H9 (cell line): Measurements from ENCODE around the gene OPN5. TPM values are rescaled to one million over a fixed set of nuclear protein-coding genes. Genes with fewer than 3 reads are reported as not detected.

Experiments
- DNase-seq: peaks from one replicate; pipeline ENCODE4 v3.0.0-alpha.2; 2017
- H2AFZ ChIP-seq: one replicate; pipeline ENCODE4 v1.6.1; 2013; ENCODE audit warnings: mild to moderate bottlenecking, low read length, control low read depth, moderate library complexity
- H2AK5ac ChIP-seq: 2 replicates; pipeline ENCODE4 v1.6.1; 2013; ENCODE audit warnings: low read length, control low read depth, mixed read lengths; ENCODE audit not compliant: insufficient read length
- H2BK120ac ChIP-seq: one replicate; pipeline ENCODE4 v1.6.1; 2013; ENCODE audit warnings: low read depth, mild to moderate bottlenecking, low read length, control low read depth, inconsistent platforms; ENCODE audit not compliant: poor library complexity, severe bottlenecking
- H2BK12ac ChIP-seq: 2 replicates; pipeline ENCODE4 v1.6.1; 2013; ENCODE audit warnings: low read length, control low read depth, mixed read lengths, low read depth; ENCODE audit not compliant: insufficient read length
- H2BK15ac ChIP-seq: 2 replicates; pipeline ENCODE4 v1.6.1; 2013; ENCODE audit warnings: low read depth, low read length, control low read depth
- H2BK20ac ChIP-seq: one replicate; pipeline ENCODE4 v1.6.1; 2013; ENCODE audit warnings: low read depth, mild to moderate bottlenecking, low read length, control low read depth, inconsistent platforms; ENCODE audit not compliant: poor library complexity, severe bottlenecking
- H2BK5ac ChIP-seq: 2 replicates; pipeline ENCODE4 v1.6.1; 2013; ENCODE audit warnings: low read length, control low read depth, mixed read lengths; ENCODE audit not compliant: insufficient read length
- H3K14ac ChIP-seq: 2 replicates; pipeline ENCODE4 v1.6.1; 2013; ENCODE audit warnings: low read length, control low read depth; ENCODE audit not compliant: insufficient read depth
- H3K18ac ChIP-seq: 2 replicates; pipeline ENCODE4 v1.6.1; 2013; ENCODE audit warnings: low read depth, mild to moderate bottlenecking, mixed read lengths, low read length, control low read depth; ENCODE audit not compliant: insufficient read length
- H3K23ac ChIP-seq: 2 replicates; pipeline ENCODE4 v1.6.1; 2013; ENCODE audit warnings: low read length, control low read depth, mixed read lengths, low read depth; ENCODE audit not compliant: insufficient read length
- H3K23me2 ChIP-seq: 2 replicates; pipeline ENCODE4 v1.6.1; 2013; ENCODE audit warnings: low read depth, mild to moderate bottlenecking, mixed read lengths, low read length, control low read depth; ENCODE audit not compliant: insufficient read length, poor library complexity, severe bottlenecking
- H3K27ac ChIP-seq: 2 replicates; pipeline ENCODE4 v1.5.1; 2013; ENCODE audit warnings: low read length, control low read depth, mixed read lengths, low read depth; ENCODE audit not compliant: insufficient read length
- H3K27me3 ChIP-seq: 2 replicates; pipeline ENCODE4 v1.6.1; 2013; ENCODE audit warnings: low read length, control low read depth, inconsistent platforms; ENCODE audit not compliant: insufficient read depth
- H3K4ac ChIP-seq: 2 replicates; pipeline ENCODE4 v1.6.1; 2013; ENCODE audit warnings: low read depth, mild to moderate bottlenecking, control low read depth, inconsistent platforms, low read length, moderate library complexity
- H3K4me1 ChIP-seq: 2 replicates; pipeline ENCODE4 v1.6.1; 2013; ENCODE audit warnings: low read length, control low read depth, inconsistent platforms; ENCODE audit not compliant: insufficient read depth
- H3K4me2 ChIP-seq: 2 replicates; pipeline ENCODE4 v1.6.1; 2013; ENCODE audit warnings: low read length, control low read depth, mixed read lengths; ENCODE audit not compliant: insufficient read length, insufficient read depth
- H3K56ac ChIP-seq: 2 replicates; pipeline ENCODE4 v1.6.1; 2013; ENCODE audit warnings: low read depth, mild to moderate bottlenecking, mixed read lengths, low read length, control low read depth; ENCODE audit not compliant: insufficient read length
- H3K79me1 ChIP-seq: 2 replicates; pipeline ENCODE4 v1.6.1; 2013; ENCODE audit warnings: low read depth, mild to moderate bottlenecking, moderate library complexity, low read length, control low read depth, inconsistent platforms; ENCODE audit not compliant: insufficient read depth, poor library complexity, severe bottlenecking
- H3K79me2 ChIP-seq: 2 replicates; pipeline ENCODE4 v1.6.1; 2013; ENCODE audit warnings: low read length, control low read depth, inconsistent platforms; ENCODE audit not compliant: insufficient read depth
- H3K9ac ChIP-seq: 2 replicates; pipeline ENCODE4 v1.6.1; 2013; ENCODE audit warnings: low read length, control low read depth, mixed read lengths; ENCODE audit not compliant: insufficient read length; ENCODE audit errors: extremely low read depth
- H3K9me3 ChIP-seq: one replicate; pipeline ENCODE4 v1.6.1; 2013; ENCODE audit warnings: low read depth, low read length, inconsistent platforms; ENCODE audit not compliant: control insufficient read depth
- H3T11ph ChIP-seq: one replicate; pipeline ENCODE4 v1.6.1; 2013; ENCODE audit warnings: mild to moderate bottlenecking, low read length, control low read depth, inconsistent platforms
- H4K20me1 ChIP-seq: one replicate; pipeline ENCODE4 v1.6.1; 2013; ENCODE audit not compliant: control insufficient read depth, insufficient read length, insufficient read depth
- H4K5ac ChIP-seq: 2 replicates; pipeline ENCODE4 v1.6.1; 2013; ENCODE audit warnings: low read depth, mild to moderate bottlenecking, mixed read lengths, low read length, control low read depth; ENCODE audit not compliant: insufficient read length
- H4K8ac ChIP-seq: replicated peaks from 2 replicates; pipeline ENCODE4 v1.6.1; 2013; ENCODE audit warnings: low read length, control low read depth, mixed read lengths, low read depth; ENCODE audit not compliant: insufficient read length
- H4K91ac ChIP-seq: 2 replicates; pipeline ENCODE4 v1.6.1; 2013; ENCODE audit warnings: low read depth, mild to moderate bottlenecking, moderate library complexity, mixed read lengths, low read length, control low read depth; ENCODE audit not compliant: insufficient read length
- H3K27ac Mint-ChIP-seq, 3 experiments: 2 replicates in 2 of 3; 3 replicates in 1 of 3; pipeline ENCODE4 v1.8.0; 2020 to 2021; ENCODE audit warnings: mixed read lengths in 3 of 3, mild to moderate bottlenecking in 1 of 3, moderate library complexity in 1 of 3
- H3K27me3 Mint-ChIP-seq: 2 replicates; pipeline ENCODE4 v1.8.0; 2021; ENCODE audit warnings: low read depth, mild to moderate bottlenecking, moderate library complexity, mixed read lengths
- H3K36me3 Mint-ChIP-seq, 3 experiments: 2 replicates in 2 of 3; 3 replicates in 1 of 3; pipeline ENCODE4 v1.8.0; 2020 to 2021; ENCODE audit warnings: low read depth in 3 of 3, mixed read lengths in 3 of 3; ENCODE audit not compliant: insufficient read depth in 1 of 3
- H3K4me1 Mint-ChIP-seq, 2 experiments: 2 replicates each; pipeline ENCODE4 v1.8.0; 2020; ENCODE audit warnings: mixed read lengths in 2 of 2
- H3K4me3 Mint-ChIP-seq, 2 experiments: 2 replicates in 1 of 2; 3 replicates in 1 of 2; pipeline ENCODE4 v1.8.0; 2020 to 2021; ENCODE audit warnings: mild to moderate bottlenecking in 2 of 2, mixed read lengths in 2 of 2, moderate library complexity in 1 of 2
- H3K9me3 Mint-ChIP-seq, 2 experiments: 2 replicates in 1 of 2; 3 replicates in 1 of 2; pipeline ENCODE4 v1.8.0; 2020; ENCODE audit warnings: mild to moderate bottlenecking in 2 of 2, mixed read lengths in 2 of 2, moderate library complexity in 1 of 2
- CTCF ChIP-seq: fragments of 200-600 bp; sonication (generic); conservative IDR thresholded peaks from 3 replicates; pipeline ENCODE4 v1.8.0; 2021; ENCODE audit warnings: antibody characterized with exemption, mild to moderate bottlenecking
- WGBS: extraction: QIAGEN DNeasy Blood & Tissue Kit; methylation state at CpG from one replicate; pipeline ENCODE4 v1.1.7; 2013; ENCODE audit warnings: missing lambda C conversion rate, low lambda C conversion rate, mixed read lengths; ENCODE audit not compliant: insufficient read length; ENCODE audit errors: extremely low coverage; 5-methylcytosine and 5-hydroxymethylcytosine counted together
- total RNA-seq: library from RNA; stranded (reverse); gene quantifications from 2 replicates; pipeline ENCODE4 v1.2.1, GENCODE V29; 2021

Gene OPN5
- total RNA-seq, 1 experiment from 2014 or later = not detected

GRCh38 chr6:47785182-47785581, 3.4 kb downstream of the OPN5 start:
- Mint-ChIP-seq H3K4me1 (peaks cover 31 to 35% of the 10 kb centered on the region in 2 experiments), H3K36me3 (no peaks in the 10 kb centered on the region), H3K27me3 (peaks cover 51% of the 10 kb centered on the region), H3K9me3 (no peaks in the 10 kb centered on the region), H3K27ac (no peak overlapping the region), H3K4me3 (no peak overlapping the region)
- Histone ChIP-seq H3K18ac (no peak overlapping the region), H3K9me3 (no peaks in the 10 kb centered on the region), H3K27me3 (peaks cover 13% of the 10 kb centered on the region; the same call in 1 of the 2 replicates), H3K4me2 (no peak overlapping the region), H2AK5ac (no peak overlapping the region), H2BK120ac (no peak overlapping the region), H2BK15ac (no peak overlapping the region), H3K23me2 (no peaks in the 10 kb centered on the region), H2AFZ (no peak overlapping the region), H4K20me1 (no peaks in the 10 kb centered on the region), H4K8ac (no peak overlapping the region), H3T11ph (no peak overlapping the region), H4K91ac (no peak overlapping the region), H3K79me1 (no peaks in the 10 kb centered on the region), H2BK12ac (no peak overlapping the region), H2BK20ac (no peak overlapping the region), H3K23ac (no peak overlapping the region), H3K27ac (no peak overlapping the region), H3K4me1 (0 out of 2 replicates have a peak, but pooled peaks cover 3% of the 10 kb centered on the region), H4K5ac (no peak overlapping the region), H3K4ac (no peak overlapping the region), H2BK5ac (no peak overlapping the region), H3K14ac (no peak overlapping the region), H3K9ac (no peak overlapping the region), H3K79me2 (no peaks in the 10 kb centered on the region), H3K56ac (no peak overlapping the region)
- no peak for TF ChIP-seq CTCF
- DNase-seq = no peak
- no CpG with 5 or more reads among the region's 2 CpGs for WGBS
